ENCODE measurements around the gene ABCA4. TPM values are rescaled to one million over a fixed set of nuclear protein-coding genes. Genes with fewer than 3 reads are reported as not detected.

Gene ABCA4
- total and polyA plus RNA-seq, 2 of the 8 experiments (the other 6 are each of a cell fraction or from before 2014, with no cell fraction given), result 0.06 TPM; not detected in 1

DNA sequence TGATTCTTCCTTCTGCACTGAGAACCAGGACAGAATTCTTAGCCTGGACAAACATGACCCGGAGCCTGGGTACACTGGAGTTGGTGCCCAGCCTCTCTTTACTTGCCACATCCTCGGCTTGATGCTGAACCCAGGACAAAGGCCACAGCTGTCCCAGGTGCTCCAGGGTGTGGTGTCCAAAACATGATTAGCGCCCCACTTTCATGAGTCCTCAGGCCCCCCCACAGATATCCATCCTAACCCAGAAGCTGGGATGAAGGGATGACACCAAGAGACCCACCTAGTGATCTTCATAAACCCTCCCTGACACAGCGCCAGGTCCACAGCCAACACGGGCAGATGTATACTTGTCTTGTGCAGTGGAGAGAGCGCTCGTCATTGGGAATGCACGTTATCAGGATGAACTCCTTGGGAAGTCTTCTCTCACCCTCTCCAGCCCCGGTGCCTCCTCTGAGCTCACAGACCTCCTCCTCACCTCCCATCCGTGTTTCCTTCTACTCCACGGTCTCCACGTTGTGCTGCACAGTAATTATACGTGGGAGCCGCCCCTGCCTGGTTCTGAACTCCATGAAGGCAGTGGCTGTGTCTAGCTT is 3.6 kb downstream of the ABCA4 start:
- no peak overlapping the region for H2AK5ac ChIP-seq (ENCODE audit: low read depth, low read length)

More for the DNA sequence above, 3.6 kb downstream of the ABCA4 start:
- H3K9me3 ChIP-seq (ENCODE audit: insufficient read depth in 2 of 2, low read depth in 1 of 2, low read length in 1 of 2), result no peaks in the 10 kb centered on the region
- no peak overlapping the region for H3K9ac ChIP-seq (replicated peaks in 1 of 4; ENCODE audit: extremely low read depth in 1 of 4, low read depth in 3 of 4, low read length in 3 of 4)
- no peak overlapping the region for H3K14ac ChIP-seq (ENCODE audit: insufficient read length)
- H2BK5ac ChIP-seq (ENCODE audit: low read depth, low read length), result no peak overlapping the region
- no peaks in the 10 kb centered on the region for H3K79me1 ChIP-seq (ENCODE audit: low read depth, low read length)
- H3K27me3 ChIP-seq (replicated peaks in 1 of 4; ENCODE audit: control insufficient read depth in 3 of 4, extremely low read depth in 1 of 4, insufficient read depth in 3 of 4, low read length in 3 of 4), result peaks cover 10 to 35% (median 20%) of the 10 kb centered on the region in 4 experiments
- H3K23me2 ChIP-seq (ENCODE audit: low read depth, low read length), result no peaks in the 10 kb centered on the region
- TF ChIP-seq BCL11A (IDR thresholded peaks at IDR 0.05; ENCODE audit: low read depth in 2 of 2, low read length in 2 of 2) (no peak), TCF12 (IDR thresholded peaks at IDR 0.05; ENCODE audit: low read depth, low read length) (no peak)
- TF ChIP-seq, protein P1, sequence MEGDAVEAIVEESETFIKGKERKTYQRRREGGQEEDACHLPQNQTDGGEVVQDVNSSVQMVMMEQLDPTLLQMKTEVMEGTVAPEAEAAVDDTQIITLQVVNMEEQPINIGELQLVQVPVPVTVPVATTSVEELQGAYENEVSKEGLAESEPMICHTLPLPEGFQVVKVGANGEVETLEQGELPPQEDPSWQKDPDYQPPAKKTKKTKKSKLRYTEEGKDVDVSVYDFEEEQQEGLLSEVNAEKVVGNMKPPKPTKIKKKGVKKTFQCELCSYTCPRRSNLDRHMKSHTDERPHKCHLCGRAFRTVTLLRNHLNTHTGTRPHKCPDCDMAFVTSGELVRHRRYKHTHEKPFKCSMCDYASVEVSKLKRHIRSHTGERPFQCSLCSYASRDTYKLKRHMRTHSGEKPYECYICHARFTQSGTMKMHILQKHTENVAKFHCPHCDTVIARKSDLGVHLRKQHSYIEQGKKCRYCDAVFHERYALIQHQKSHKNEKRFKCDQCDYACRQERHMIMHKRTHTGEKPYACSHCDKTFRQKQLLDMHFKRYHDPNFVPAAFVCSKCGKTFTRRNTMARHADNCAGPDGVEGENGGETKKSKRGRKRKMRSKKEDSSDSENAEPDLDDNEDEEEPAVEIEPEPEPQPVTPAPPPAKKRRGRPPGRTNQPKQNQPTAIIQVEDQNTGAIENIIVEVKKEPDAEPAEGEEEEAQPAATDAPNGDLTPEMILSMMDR (IDR thresholded peaks at IDR 0.05; ENCODE audit: control extremely low read depth in 1 of 3, insufficient read depth in 1 of 3, low read depth in 1 of 3, low read length in 3 of 3), result no peak
- TF ChIP-seq, protein P2, sequence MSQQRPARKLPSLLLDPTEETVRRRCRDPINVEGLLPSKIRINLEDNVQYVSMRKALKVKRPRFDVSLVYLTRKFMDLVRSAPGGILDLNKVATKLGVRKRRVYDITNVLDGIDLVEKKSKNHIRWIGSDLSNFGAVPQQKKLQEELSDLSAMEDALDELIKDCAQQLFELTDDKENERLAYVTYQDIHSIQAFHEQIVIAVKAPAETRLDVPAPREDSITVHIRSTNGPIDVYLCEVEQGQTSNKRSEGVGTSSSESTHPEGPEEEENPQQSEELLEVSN (IDR thresholded peaks at IDR 0.05), result no peak
- TF ChIP-seq, protein P3, sequence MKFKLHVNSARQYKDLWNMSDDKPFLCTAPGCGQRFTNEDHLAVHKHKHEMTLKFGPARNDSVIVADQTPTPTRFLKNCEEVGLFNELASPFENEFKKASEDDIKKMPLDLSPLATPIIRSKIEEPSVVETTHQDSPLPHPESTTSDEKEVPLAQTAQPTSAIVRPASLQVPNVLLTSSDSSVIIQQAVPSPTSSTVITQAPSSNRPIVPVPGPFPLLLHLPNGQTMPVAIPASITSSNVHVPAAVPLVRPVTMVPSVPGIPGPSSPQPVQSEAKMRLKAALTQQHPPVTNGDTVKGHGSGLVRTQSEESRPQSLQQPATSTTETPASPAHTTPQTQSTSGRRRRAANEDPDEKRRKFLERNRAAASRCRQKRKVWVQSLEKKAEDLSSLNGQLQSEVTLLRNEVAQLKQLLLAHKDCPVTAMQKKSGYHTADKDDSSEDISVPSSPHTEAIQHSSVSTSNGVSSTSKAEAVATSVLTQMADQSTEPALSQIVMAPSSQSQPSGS (IDR thresholded peaks at IDR 0.05; ENCODE audit: low read length), result no peak
- H4K91ac ChIP-seq (replicated peaks; ENCODE audit: insufficient read length, low read length), result no peak overlapping the region
- ChIA-PET POLR2A (ENCODE audit: partially characterized antibody) (no interaction called here), CTCF (ENCODE audit: partially characterized antibody) (interaction anchor here (1.6 kb wide), 1 partner anchor 38 kb away, joined by 5 read pairs; no protein-coding TSS in a partner anchor)
- no peak overlapping the region for H2BK120ac ChIP-seq (replicated peaks; ENCODE audit: low read depth, low read length)
- 85% methylated on average over 14 of the region's 14 CpGs; no CpG with 5 or more reads in 1 of the 2 experiments for WGBS, 2 experiments (ENCODE audit: extremely low coverage in 1 of 2, insufficient coverage in 1 of 2, insufficient read length in 1 of 2, insufficient replicate concordance in 2 of 2, low coverage in 1 of 2, low lambda C conversion rate in 2 of 2, missing lambda C conversion rate in 1 of 2)
- FAIRE-seq, result no peak
- H2BK20ac ChIP-seq (ENCODE audit: low read length), result no peak overlapping the region
- no peak overlapping the region for H3K4me2 ChIP-seq (ENCODE audit: insufficient read depth in 1 of 2, low read depth in 2 of 2, low read length in 2 of 2)
- no peak overlapping the region for H3K23ac ChIP-seq (ENCODE audit: insufficient read length)
- no peaks in the 10 kb centered on the region for H3K79me2 ChIP-seq (ENCODE audit: control insufficient read depth in 1 of 2, insufficient read depth in 2 of 2, low read length in 2 of 2)
- DNase-seq (ENCODE audit: low read depth in 1 of 2, low spot score in 2 of 2), result no peak
- no peak overlapping the region for H3K4me3 ChIP-seq (ENCODE audit: extremely low read depth in 1 of 4, insufficient read depth in 2 of 4, low read depth in 3 of 4, low read length in 4 of 4)
- no peak overlapping the region for H4K5ac ChIP-seq (ENCODE audit: insufficient read length, low read depth, low read length)
- H2AFZ ChIP-seq (ENCODE audit: low read length), result peak overlapping the region; percentile 18; the same call in 1 of the 2 replicates
- no peaks in the 10 kb centered on the region for H4K20me1 ChIP-seq (replicated peaks in 1 of 2; ENCODE audit: control insufficient read depth in 1 of 2, insufficient read depth in 2 of 2, low read length in 2 of 2)
- H4K8ac ChIP-seq (ENCODE audit: extremely low read depth, insufficient read depth, low read length), result peak overlapping the region; percentile 60; the same call in 1 of the 2 replicates
- H3K36me3 ChIP-seq (ENCODE audit: control insufficient read depth in 2 of 4, insufficient read depth in 4 of 4, low read length in 3 of 4), result no peaks in the 10 kb centered on the region
- H2BK12ac ChIP-seq (ENCODE audit: low read depth, low read length), result 0 out of 2 replicates have a peak overlapping the region, but pooled peaks have one; percentile 20
- no peak overlapping the region for H3K4ac ChIP-seq (replicated peaks; ENCODE audit: insufficient read length, low read depth, low read length)
- H2BK15ac ChIP-seq (ENCODE audit: low read length), result no peak overlapping the region; the same call in 1 of the 2 replicates
- no peak overlapping the region for H3K18ac ChIP-seq (ENCODE audit: extremely low read depth, low read length)
- no peak overlapping the region for H3K56ac ChIP-seq (replicated peaks; ENCODE audit: insufficient read length, low read depth, low read length)
- no peak overlapping the region for H3K27ac ChIP-seq (ENCODE audit: low read depth, low read length)
- H3K4me1 ChIP-seq (replicated peaks in 1 of 4; ENCODE audit: control insufficient read depth in 3 of 4, insufficient read depth in 4 of 4, low read length in 3 of 4), result peaks cover 0 to 22% (median 16%) of the 10 kb centered on the region in 4 experiments
